IMR-90 (cell line): ENCODE measurements around the gene GDF10. TPM values are rescaled to one million over a fixed set of nuclear protein-coding genes. Genes with fewer than 3 reads are reported as not detected.

Experiments used
- ATAC-seq: fragments of 200-7000 bp; cut with Tn5 transposase; 2 replicates; pipeline ENCODE4 v1.9.1; 2020; ENCODE audit warnings: low read depth, mild to moderate bottlenecking, moderate library complexity
- BruUV-seq: library from RNA; stranded (reverse); fragments of 400-500 nt; replicated peaks from 2 replicates; lab custom pipeline; 2021; lab: Mats Ljungman, UMichigan
- CTCF ChIA-PET: fragments of 300-600 bp; formaldehyde crosslinking; extraction: SDS; loops from one replicate; lab custom pipeline; 2021; ENCODE audit warnings: antibody characterized with exemption; lab: Yijun Ruan, JAX
- POLR2A ChIA-PET: fragments of 300-600 bp; sonication (Branson Sonifier 250); formaldehyde crosslinking; loops from one replicate; lab custom pipeline; 2022; ENCODE audit warnings: antibody characterized with exemption; ENCODE audit not compliant: unreplicated experiment; lab: Charles Lee
- DNase-seq: peaks from one replicate; pipeline ENCODE4 v3.0.0; 2013
- H2AFZ ChIP-seq: replicated peaks from 2 replicates; pipeline ENCODE3; 2013; ENCODE audit warnings: low read length, mild to moderate bottlenecking; ENCODE audit not compliant: poor library complexity
- H2AK5ac ChIP-seq: 2 replicates; pipeline ENCODE4 v1.6.1; 2013; ENCODE audit warnings: low read depth, low read length, inconsistent platforms
- H2AK9ac ChIP-seq: replicated peaks from 2 replicates; pipeline ENCODE3; 2013; ENCODE audit warnings: mild to moderate bottlenecking, low read depth, low read length, moderate library complexity; ENCODE audit not compliant: poor library complexity
- H2BK120ac ChIP-seq: 2 replicates; pipeline ENCODE4 v1.6.1; 2013; ENCODE audit warnings: low read depth, low read length, inconsistent platforms
- H2BK15ac ChIP-seq: 3 replicates; pipeline ENCODE4 v1.6.1; 2013; ENCODE audit warnings: low read depth, low read length, inconsistent platforms
- H2BK20ac ChIP-seq: 2 replicates; pipeline ENCODE4 v1.6.1; 2013; ENCODE audit warnings: low read depth, mild to moderate bottlenecking, inconsistent platforms, low read length, moderate library complexity
- H2BK5ac ChIP-seq: 2 replicates; pipeline ENCODE4 v1.6.1; 2013; ENCODE audit warnings: mild to moderate bottlenecking, low read depth, low read length, inconsistent platforms; ENCODE audit not compliant: poor library complexity, severe bottlenecking
- H3K14ac ChIP-seq: replicated peaks from 2 replicates; pipeline ENCODE4 v1.6.1; 2013; ENCODE audit warnings: low read depth, low read length, inconsistent platforms
- H3K18ac ChIP-seq: 2 replicates; pipeline ENCODE4 v1.6.1; 2013; ENCODE audit warnings: low read depth, low read length, control low read depth
- H3K23ac ChIP-seq: 2 replicates; pipeline ENCODE4 v1.6.1; 2013; ENCODE audit warnings: low read depth, low read length, inconsistent platforms
- H3K27ac ChIP-seq: 2 replicates; pipeline ENCODE4 v1.5.1; 2013; ENCODE audit warnings: mild to moderate bottlenecking, control low read depth, low read length; ENCODE audit not compliant: insufficient read depth
- H3K27me3 ChIP-seq: 2 replicates; pipeline ENCODE4 v1.6.1; 2013; ENCODE audit warnings: low read length; ENCODE audit not compliant: control insufficient read depth, insufficient read depth
- H3K36me3 ChIP-seq: 2 replicates; pipeline ENCODE4 v1.6.1; 2013; ENCODE audit warnings: low read length, mixed read lengths; ENCODE audit not compliant: control insufficient read depth, insufficient read depth
- H3K4ac ChIP-seq: 2 replicates; pipeline ENCODE4 v1.6.1; 2013; ENCODE audit warnings: low read depth, low read length, inconsistent platforms
- H3K4me1 ChIP-seq: 2 replicates; pipeline ENCODE4 v1.6.1; 2013; ENCODE audit warnings: low read length, mixed read lengths; ENCODE audit not compliant: control insufficient read depth, insufficient read depth
- H3K4me2 ChIP-seq: 2 replicates; pipeline ENCODE4 v1.6.1; 2013; ENCODE audit warnings: low read depth, mild to moderate bottlenecking, control low read depth, low read length, moderate library complexity
- H3K4me3 ChIP-seq: 2 replicates; pipeline ENCODE4 v1.5.1; 2013; ENCODE audit warnings: low read depth, mild to moderate bottlenecking, control low read depth, low read length, moderate library complexity; ENCODE audit not compliant: insufficient read depth
- H3K56ac ChIP-seq: 2 replicates; pipeline ENCODE4 v1.6.1; 2013; ENCODE audit warnings: low read length, inconsistent platforms; ENCODE audit not compliant: insufficient read depth; ENCODE audit errors: extremely low read depth
- H3K79me1 ChIP-seq, 2 experiments: 2 replicates each; pipeline ENCODE4 v1.6.1; 2013; ENCODE audit warnings: low read length in 2 of 2, inconsistent platforms in 1 of 2, low read depth in 1 of 2
- H3K9ac ChIP-seq: 2 replicates; pipeline ENCODE4 v1.6.1; 2013; ENCODE audit warnings: low read depth, low read length, control low read depth
- H3K9me1 ChIP-seq: 2 replicates; pipeline ENCODE4 v1.6.1; 2013; ENCODE audit warnings: low read length, inconsistent platforms; ENCODE audit not compliant: insufficient read depth
- H3K9me3 ChIP-seq: 2 replicates; pipeline ENCODE4 v1.6.1; 2013; ENCODE audit warnings: low read length; ENCODE audit not compliant: control insufficient read depth, insufficient read depth
- H4K20me1 ChIP-seq: 2 replicates; pipeline ENCODE4 v1.6.1; 2013; ENCODE audit warnings: low read length, inconsistent platforms; ENCODE audit not compliant: insufficient read depth
- H4K5ac ChIP-seq: 2 replicates; pipeline ENCODE4 v1.6.1; 2013; ENCODE audit warnings: mild to moderate bottlenecking, low read depth, low read length, control low read depth
- H4K8ac ChIP-seq, 2 experiments: 2 replicates each; pipeline ENCODE4 v1.6.1; 2013; ENCODE audit warnings: low read depth in 2 of 2, low read length in 2 of 2, control low read depth in 1 of 2, inconsistent platforms in 1 of 2
- H4K91ac ChIP-seq: 2 replicates; pipeline ENCODE4 v1.6.1; 2013; ENCODE audit warnings: low read depth, low read length, inconsistent platforms; ENCODE audit not compliant: insufficient read depth
- CEBPB ChIP-seq: IDR thresholded peaks from 2 replicates; pipeline ENCODE4 v1.6.1; 2012; ENCODE audit warnings: low read depth, low read length, improper control_type of control experiment
- CHD1 ChIP-seq: IDR thresholded peaks from 2 replicates; pipeline ENCODE4 v1.6.1; 2012; ENCODE audit warnings: low read depth, low read length, improper control_type of control experiment
- MAFK ChIP-seq: IDR thresholded peaks from 2 replicates; pipeline ENCODE4 v1.6.1; 2012; ENCODE audit warnings: low read depth, low read length, improper control_type of control experiment
- MXI1 ChIP-seq: IDR thresholded peaks from 2 replicates; pipeline ENCODE4 v1.6.1; 2012; ENCODE audit warnings: low read depth, mild to moderate bottlenecking, low read length, moderate library complexity, borderline replicate concordance
- NFE2L2 ChIP-seq: fragments of 150-350 bp; IDR thresholded peaks from 2 replicates; pipeline ENCODE4 v1.6.1; 2016; ENCODE audit warnings: low read depth, mild to moderate bottlenecking, low read length
- POLR2A ChIP-seq: IDR thresholded peaks from 2 replicates; pipeline ENCODE4 v1.6.1; 2012; ENCODE audit warnings: mild to moderate bottlenecking, low read depth, low read length
- RCOR1 ChIP-seq: IDR thresholded peaks from 2 replicates; pipeline ENCODE4 v1.6.1; 2012; ENCODE audit warnings: mild to moderate bottlenecking, low read length, improper control_type of control experiment; ENCODE audit not compliant: insufficient replicate concordance
- RFX5 ChIP-seq: IDR thresholded peaks from 2 replicates; pipeline ENCODE4 v1.8.0; 2012; ENCODE audit warnings: low read depth, mild to moderate bottlenecking, low read length, moderate library complexity
- USF2 ChIP-seq: fragments of 150-350 bp; IDR thresholded peaks from 2 replicates; pipeline ENCODE4 v1.6.1; 2017; ENCODE audit warnings: mild to moderate bottlenecking, antibody characterized with exemption, low read length, low read depth
- WGBS, 2 experiments: methylation state at CpG; one replicate each; pipeline versions ENCODE4 v1.1.5 to v1.1.7; 2013; ENCODE audit warnings: missing lambda C conversion rate in 2 of 2; ENCODE audit not compliant: insufficient read length in 1 of 2; ENCODE audit errors: extremely low coverage in 2 of 2; 5-methylcytosine and 5-hydroxymethylcytosine counted together
- dilution Hi-C: fragments of 300-500 bp; cut with HindIII; formaldehyde crosslinking; loops from one replicate; pipeline ENCODE4 v1.14.3; 2018; ENCODE audit warnings: low sequenced_read_pairs; ENCODE audit not compliant: unreplicated experiment
- in situ Hi-C: fragments of 300-500 bp; cut with MboI; formaldehyde crosslinking; loops from 3 replicates; pipeline ENCODE4 v1.14.3; 2019; ENCODE audit warnings: low sequenced_read_pairs, inconsistent platforms, mixed read lengths
- intact Hi-C: fragments of 100-400 bp; cut with micrococcal nuclease; formaldehyde crosslinking; loops from 2 replicates; pipeline ENCODE4 v1.10.0; 2022
- polyA plus RNA-seq, 3 experiments: library from polyadenylated mRNA; depleted of rRNA; stranded (reverse); fragments of >200 nt; gene quantifications; 2 replicates each; pipeline ENCODE4 v1.2.3, GENCODE V29; 2012; ENCODE audit warnings: low replicate concordance in 1 of 3
- total RNA-seq: library from RNA; depleted of rRNA; stranded (reverse); fragments of >200 nt; gene quantifications from 2 replicates; pipeline ENCODE4 v1.2.3, GENCODE V29; 2012

Gene GDF10
- total and polyA plus RNA-seq, 2 of the 4 experiments (the other 2 are of a cell fraction), result 0.34 TPM; not detected in 1

GRCh38 chr10:47261556-47261955 is 38.4 kb upstream of the GDF10 start:
- no peaks in the 10 kb centered on the region for H3K79me1 ChIP-seq
- no peak for ATAC-seq
- no peak overlapping the region for H3K18ac ChIP-seq
- no peak overlapping the region for H3K56ac ChIP-seq
- H3K4me2 ChIP-seq, result no peak overlapping the region
- peaks cover 2% of the 10 kb centered on the region; the same call in 1 of the 2 replicates for H3K4me1 ChIP-seq
- no peak overlapping the region for H2AK5ac ChIP-seq
- no peak overlapping the region for H3K9ac ChIP-seq
- DNase-seq, result no peak
- dilution Hi-C loops, result no loop called here
- H3K9me1 ChIP-seq, result no peaks in the 10 kb centered on the region
- peaks cover 15% of the 10 kb centered on the region for H3K27me3 ChIP-seq
- no peak overlapping the region for H4K8ac ChIP-seq
- no peak overlapping the region for H3K27ac ChIP-seq
- in situ Hi-C loops, result no loop called here
- no peaks in the 10 kb centered on the region for H3K36me3 ChIP-seq
- H3K14ac ChIP-seq, result no peak overlapping the region
- no peaks in the 10 kb centered on the region for H4K20me1 ChIP-seq
- no peak overlapping the region for H2AFZ ChIP-seq
- H4K5ac ChIP-seq, result no peak overlapping the region
- H2BK15ac ChIP-seq, result no peak overlapping the region
- no peak overlapping the region for H2BK20ac ChIP-seq
- no peak overlapping the region for H3K4ac ChIP-seq
- intact Hi-C loops, result no loop called here
- H2BK120ac ChIP-seq, result no peak overlapping the region
- no peak overlapping the region for H3K23ac ChIP-seq
- BruUV-seq, result no TSS peak
- H3K9me3 ChIP-seq, result peaks cover 2% of the 10 kb centered on the region
- ChIA-PET CTCF (no interaction called here), POLR2A (no interaction called here)
- WGBS, 2 experiments, result no CpG with 5 or more reads among the region's 5 CpGs
- H2BK5ac ChIP-seq, result no peak overlapping the region
- no peak overlapping the region for H4K91ac ChIP-seq
- no peak overlapping the region for H3K4me3 ChIP-seq
- TF ChIP-seq RCOR1 (no peak), POLR2A (no peak), MAFK (no peak), CEBPB (no peak), CHD1 (no peak), MXI1 (no peak), NFE2L2 (no peak), USF2 (no peak), RFX5 (no peak)
- no peak overlapping the region for H2AK9ac ChIP-seq
